A673 (cell line): Measurements from ENCODE around the gene ZZZ3. TPM values are rescaled to one million over a fixed set of nuclear protein-coding genes. Genes with fewer than 3 reads are reported as not detected.

Experiments used
- BruUV-seq: library from RNA; stranded (reverse); fragments of 400-500 nt; replicated peaks from 2 replicates; lab custom pipeline; 2021; lab: Mats Ljungman, UMichigan
- CTCF ChIA-PET: fragments of 300-600 bp; sonication (Branson Sonifier 250); formaldehyde crosslinking; loops from one replicate; lab custom pipeline; 2022; ENCODE audit warnings: antibody characterized with exemption; lab: Charles Lee
- POLR2A ChIA-PET: fragments of 300-600 bp; sonication (Branson Sonifier 250); formaldehyde crosslinking; loops from one replicate; lab custom pipeline; 2022; ENCODE audit warnings: antibody characterized with exemption; ENCODE audit not compliant: low non-redundant PET; lab: Charles Lee
- DNase-seq: peaks from one replicate; pipeline ENCODE4 v3.0.0-alpha.2; 2015; ENCODE audit warnings: low spot score
- H3K27ac ChIP-seq: fragments of 200-600 bp; sonication (generic); 2 replicates; pipeline ENCODE4 v1.5.1; 2016; ENCODE audit warnings: mixed run types, low read depth, mild to moderate bottlenecking, mixed read lengths, antibody characterized with exemption, low read length; ENCODE audit not compliant: poor library complexity, severe bottlenecking
- H3K27me3 ChIP-seq: fragments of 200-600 bp; sonication (generic); replicated peaks from 2 replicates; pipeline ENCODE4 v1.6.1; 2017; ENCODE audit warnings: mixed run types, low read depth, mild to moderate bottlenecking, mixed read lengths, antibody characterized with exemption, low read length; ENCODE audit not compliant: insufficient read depth, poor library complexity
- H3K36me3 ChIP-seq: fragments of 200-600 bp; sonication (generic); 2 replicates; pipeline ENCODE4 v1.6.1; 2016; ENCODE audit warnings: mixed run types, mild to moderate bottlenecking, mixed read lengths, antibody characterized with exemption, low read length; ENCODE audit not compliant: insufficient read depth, poor library complexity, severe bottlenecking
- H3K4me1 ChIP-seq: fragments of 200-600 bp; sonication (generic); 2 replicates; pipeline ENCODE4 v1.6.1; 2017; ENCODE audit warnings: mixed run types, mild to moderate bottlenecking, mixed read lengths, antibody characterized with exemption, low read length; ENCODE audit not compliant: insufficient read depth, poor library complexity, severe bottlenecking
- H3K4me3 ChIP-seq: fragments of 200-600 bp; sonication (generic); 2 replicates; pipeline ENCODE4 v1.5.1; 2016; ENCODE audit warnings: low read depth, mixed run types, mild to moderate bottlenecking, mixed read lengths, low read length; ENCODE audit not compliant: poor library complexity, severe bottlenecking
- H3K9me3 ChIP-seq: fragments of 200-600 bp; sonication (generic); 2 replicates; pipeline ENCODE4 v1.6.1; 2016; ENCODE audit warnings: mixed run types, low read depth, mild to moderate bottlenecking, mixed read lengths, antibody characterized with exemption, low read length; ENCODE audit not compliant: poor library complexity, severe bottlenecking
- EZH2 ChIP-seq: fragments of 200-600 bp; sonication (generic); IDR thresholded peaks from 2 replicates; pipeline ENCODE4 v1.6.1; 2017; ENCODE audit warnings: borderline replicate concordance, low read depth, mild to moderate bottlenecking, mixed read lengths, antibody characterized with exemption, low read length; ENCODE audit not compliant: poor library complexity, severe bottlenecking
- intact Hi-C: fragments of 100-400 bp; cut with micrococcal nuclease; formaldehyde crosslinking; loops from one replicate; pipeline ENCODE4 v1.10.0; 2022; ENCODE audit not compliant: unreplicated experiment
- total RNA-seq: library from RNA; stranded (reverse); gene quantifications from 2 replicates; pipeline ENCODE4 v1.2.3, GENCODE V29; 2021
- TF ChIP-seq, protein P1 (sequence below): fragments of 300-800, 200-600 bp; sonication (generic); conservative IDR thresholded peaks from 2 replicates; pipeline ENCODE4 v1.5.1; 2017; ENCODE audit warnings: low read depth, mild to moderate bottlenecking, antibody characterized with exemption, low read length, moderate library complexity, mixed read lengths

The ZZZ3 gene
- total RNA-seq, 1 experiment from 2014 or later: 68.8 TPM

- Histone ChIP-seq H3K27ac (no peak overlapping the region), H3K9me3 (no peaks in the 10 kb centered on the region), H3K4me3 (no peak overlapping the region), H3K4me1 (no peaks in the 10 kb centered on the region), H3K27me3 (no peaks in the 10 kb centered on the region), H3K36me3 (no peaks in the 10 kb centered on the region)
- ChIA-PET CTCF (no interaction called here), POLR2A (no interaction called here)
- TF ChIP-seq, protein P1, sequence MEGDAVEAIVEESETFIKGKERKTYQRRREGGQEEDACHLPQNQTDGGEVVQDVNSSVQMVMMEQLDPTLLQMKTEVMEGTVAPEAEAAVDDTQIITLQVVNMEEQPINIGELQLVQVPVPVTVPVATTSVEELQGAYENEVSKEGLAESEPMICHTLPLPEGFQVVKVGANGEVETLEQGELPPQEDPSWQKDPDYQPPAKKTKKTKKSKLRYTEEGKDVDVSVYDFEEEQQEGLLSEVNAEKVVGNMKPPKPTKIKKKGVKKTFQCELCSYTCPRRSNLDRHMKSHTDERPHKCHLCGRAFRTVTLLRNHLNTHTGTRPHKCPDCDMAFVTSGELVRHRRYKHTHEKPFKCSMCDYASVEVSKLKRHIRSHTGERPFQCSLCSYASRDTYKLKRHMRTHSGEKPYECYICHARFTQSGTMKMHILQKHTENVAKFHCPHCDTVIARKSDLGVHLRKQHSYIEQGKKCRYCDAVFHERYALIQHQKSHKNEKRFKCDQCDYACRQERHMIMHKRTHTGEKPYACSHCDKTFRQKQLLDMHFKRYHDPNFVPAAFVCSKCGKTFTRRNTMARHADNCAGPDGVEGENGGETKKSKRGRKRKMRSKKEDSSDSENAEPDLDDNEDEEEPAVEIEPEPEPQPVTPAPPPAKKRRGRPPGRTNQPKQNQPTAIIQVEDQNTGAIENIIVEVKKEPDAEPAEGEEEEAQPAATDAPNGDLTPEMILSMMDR: no peak
- TF ChIP-seq EZH2: no peak
- DNase-seq: no peak
- intact Hi-C loops: no loop called here
- BruUV-seq: no TSS peak
These were observed 24.2 kb downstream of the ZZZ3 start for GRCh38 chr1:77658271-77658670.

- H3K4me1 ChIP-seq: peaks cover 9% of the 10 kb centered on the region
- ChIA-PET POLR2A (no interaction called here), CTCF (no interaction called here)
- peaks cover 3% of the 10 kb centered on the region for H3K36me3 ChIP-seq
- no peaks in the 10 kb centered on the region for H3K27me3 ChIP-seq
- no peak overlapping the region for H3K27ac ChIP-seq
- intact Hi-C loops: no loop called here
- DNase-seq: no peak
- TF ChIP-seq, protein P1: no peak
- no peak for TF ChIP-seq EZH2
- no TSS peak for BruUV-seq
- peaks cover 9% of the 10 kb centered on the region for H3K9me3 ChIP-seq
- no peak overlapping the region for H3K4me3 ChIP-seq
These were observed 27.0 kb downstream of the ZZZ3 start for GRCh38 chr1:77655431-77655974.

DNA sequence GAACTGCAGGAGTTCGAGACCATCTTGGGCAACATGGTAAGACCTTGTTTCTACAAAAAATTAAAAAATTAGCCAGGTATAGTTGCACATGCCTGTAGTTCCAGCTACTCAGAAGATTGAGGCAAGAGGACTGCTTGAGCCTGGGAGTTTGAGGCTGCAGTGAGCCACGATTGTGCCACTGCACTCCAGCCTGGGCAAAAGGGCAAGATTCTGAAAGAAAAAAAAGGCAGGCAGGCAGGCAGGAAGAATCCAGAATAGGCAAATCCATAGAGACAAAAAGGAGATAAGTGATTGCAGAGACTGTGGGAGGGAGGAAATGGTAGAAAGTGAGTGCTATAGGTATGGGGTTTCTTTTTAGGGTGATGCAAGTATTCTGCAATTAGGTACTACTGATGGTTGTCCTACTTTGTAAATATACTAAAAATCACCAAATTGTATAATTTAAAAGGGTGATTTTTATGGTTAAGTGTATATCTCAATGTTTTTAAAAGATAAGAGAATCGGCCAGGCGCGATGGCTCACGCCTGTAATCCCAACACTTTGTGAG lies 29.4 kb downstream of the ZZZ3 start:
- no TSS peak for BruUV-seq
- intact Hi-C loops: no loop called here
- peaks cover 10% of the 10 kb centered on the region for H3K36me3 ChIP-seq
- DNase-seq: no peak
- TF ChIP-seq EZH2: no peak
- TF ChIP-seq, protein P1: no peak
- ChIA-PET CTCF (no interaction called here), POLR2A (no interaction called here)
- no peaks in the 10 kb centered on the region for H3K27me3 ChIP-seq
- no peak overlapping the region for H3K4me3 ChIP-seq
- no peak overlapping the region for H3K27ac ChIP-seq
- H3K9me3 ChIP-seq: peaks cover 33% of the 10 kb centered on the region
- H3K4me1 ChIP-seq: peaks cover 9% of the 10 kb centered on the region
